ENCODE results near the gene PACRG.

PACRG gene

GRCh38 chr6:162706232-162706631 is 21.5 kb upstream of the PACRG start:
- TF ChIP-seq TOX (CRISPR knock-in tag; IDR thresholded peaks at IDR 0.05; ENCODE audit: borderline replicate concordance) (no peak), TSHZ2 (CRISPR knock-in tag; IDR thresholded peaks at IDR 0.05) (0 out of 2 replicates have a peak, but pooled peaks have one; percentile 41), TCF4 (CRISPR knock-in tag; IDR thresholded peaks at IDR 0.05; ENCODE audit: borderline replicate concordance) (peak; percentile 56; the same call in 1 of the 2 replicates), PATZ1 (CRISPR knock-in tag; IDR thresholded peaks at IDR 0.05; ENCODE audit: borderline replicate concordance) (no peak), SNAI2 (CRISPR knock-in tag; IDR thresholded peaks at IDR 0.05) (no peak)
- ATAC-seq: no peak

GRCh38 chr6:162708971-162709370 is 18.8 kb upstream of the PACRG start:
- TF ChIP-seq POU6F1 (CRISPR knock-in tag; IDR thresholded peaks at IDR 0.05; ENCODE audit: borderline replicate concordance, low read depth) (no peak), CREB5 (CRISPR knock-in tag; IDR thresholded peaks at IDR 0.05; ENCODE audit: low read depth) (no peak), ZFP30 (CRISPR knock-in tag; IDR thresholded peaks at IDR 0.05) (no peak), PATZ1 (CRISPR knock-in tag; IDR thresholded peaks at IDR 0.05; ENCODE audit: borderline replicate concordance) (no peak), TSHZ2 (CRISPR knock-in tag; IDR thresholded peaks at IDR 0.05) (no peak), PPARA (CRISPR knock-in tag; IDR thresholded peaks at IDR 0.05; ENCODE audit: borderline replicate concordance) (no peak), OSR1 (CRISPR knock-in tag; IDR thresholded peaks at IDR 0.05) (no peak), ESRRG (CRISPR knock-in tag; IDR thresholded peaks at IDR 0.05) (no peak), ZNF565 (CRISPR knock-in tag; conservative IDR thresholded peaks at IDR 0.05; ENCODE audit: low read depth) (no peak), ARNTL (CRISPR knock-in tag; IDR thresholded peaks at IDR 0.05; ENCODE audit: borderline replicate concordance, low read depth) (no peak), SNAI2 (CRISPR knock-in tag; IDR thresholded peaks at IDR 0.05) (no peak), ZFP3 (CRISPR knock-in tag; IDR thresholded peaks at IDR 0.05) (no peak), CSDC2 (CRISPR knock-in tag; IDR thresholded peaks at IDR 0.05) (no peak), BACH2 (CRISPR knock-in tag; IDR thresholded peaks at IDR 0.05; ENCODE audit: borderline replicate concordance) (no peak), ISL1 (CRISPR knock-in tag; IDR thresholded peaks at IDR 0.05) (no peak), TCF4 (CRISPR knock-in tag; IDR thresholded peaks at IDR 0.05; ENCODE audit: borderline replicate concordance) (no peak), RARB (CRISPR knock-in tag; IDR thresholded peaks at IDR 0.05) (no peak), ZC3H10 (CRISPR knock-in tag; IDR thresholded peaks at IDR 0.05) (no peak)
- no peak for ATAC-seq
